Measurements from ENCODE around the gene RNH1. TPM values are rescaled to one million over a fixed set of nuclear protein-coding genes. Genes with fewer than 3 reads are reported as not detected.

The RNH1 gene
- 92.2 TPM for total RNA-seq

DNA sequence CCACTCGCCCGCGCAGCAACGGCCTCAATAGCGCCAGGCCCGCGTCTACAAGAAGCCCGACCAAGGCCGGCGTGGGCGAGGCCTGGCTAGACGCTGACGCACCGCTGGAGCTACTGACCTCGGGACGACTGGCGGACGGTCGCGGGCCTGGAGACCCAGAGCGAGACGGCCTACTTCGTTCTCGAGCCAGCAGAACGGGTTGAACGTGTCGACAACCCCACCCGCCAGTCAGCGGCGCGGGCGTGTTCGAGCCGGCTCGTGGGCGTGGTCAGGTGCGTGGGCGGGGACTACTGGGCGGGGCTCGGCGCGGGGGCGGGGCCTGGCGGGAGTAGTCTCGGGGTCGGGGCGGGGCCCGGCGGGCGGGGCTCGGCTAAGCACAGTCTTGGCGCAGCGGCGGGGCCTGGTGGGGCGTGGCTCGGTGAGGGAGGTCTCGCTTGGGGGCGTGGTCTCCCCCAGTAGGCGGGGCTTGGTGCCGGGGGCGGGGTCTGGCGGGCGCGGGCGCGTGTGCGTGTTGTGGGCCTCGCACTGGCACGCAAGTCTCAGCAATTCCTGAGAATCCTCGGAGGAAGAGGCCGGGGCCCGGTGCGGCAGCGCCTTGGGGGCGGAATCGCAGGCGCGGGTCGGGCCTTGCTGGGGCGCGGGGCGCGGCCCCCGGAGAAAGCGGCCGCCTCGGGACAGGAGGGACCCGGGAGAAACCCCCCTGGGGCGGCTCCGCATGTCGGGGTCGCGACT is at the start of gene RNH1:
RNH1 (minus strand) TSS at position 248 of the 732 bp plus-strand sequence. CDS start 5,080 bp downstream, outside the sequence.
- Histone ChIP-seq H3K27me3 (ENCODE audit: insufficient read depth, low read length) (no peaks in the 10 kb centered on the region), H3K4me3 (ENCODE audit: low read length) (peak within 1 kb of the TSS; percentile 90), H3K4me1 (ENCODE audit: insufficient read depth, low read length) (peaks cover 46% of the 10 kb centered on the region), H3K9me3 (ENCODE audit: low read depth, low read length) (no peaks in the 10 kb centered on the region)

DNA sequence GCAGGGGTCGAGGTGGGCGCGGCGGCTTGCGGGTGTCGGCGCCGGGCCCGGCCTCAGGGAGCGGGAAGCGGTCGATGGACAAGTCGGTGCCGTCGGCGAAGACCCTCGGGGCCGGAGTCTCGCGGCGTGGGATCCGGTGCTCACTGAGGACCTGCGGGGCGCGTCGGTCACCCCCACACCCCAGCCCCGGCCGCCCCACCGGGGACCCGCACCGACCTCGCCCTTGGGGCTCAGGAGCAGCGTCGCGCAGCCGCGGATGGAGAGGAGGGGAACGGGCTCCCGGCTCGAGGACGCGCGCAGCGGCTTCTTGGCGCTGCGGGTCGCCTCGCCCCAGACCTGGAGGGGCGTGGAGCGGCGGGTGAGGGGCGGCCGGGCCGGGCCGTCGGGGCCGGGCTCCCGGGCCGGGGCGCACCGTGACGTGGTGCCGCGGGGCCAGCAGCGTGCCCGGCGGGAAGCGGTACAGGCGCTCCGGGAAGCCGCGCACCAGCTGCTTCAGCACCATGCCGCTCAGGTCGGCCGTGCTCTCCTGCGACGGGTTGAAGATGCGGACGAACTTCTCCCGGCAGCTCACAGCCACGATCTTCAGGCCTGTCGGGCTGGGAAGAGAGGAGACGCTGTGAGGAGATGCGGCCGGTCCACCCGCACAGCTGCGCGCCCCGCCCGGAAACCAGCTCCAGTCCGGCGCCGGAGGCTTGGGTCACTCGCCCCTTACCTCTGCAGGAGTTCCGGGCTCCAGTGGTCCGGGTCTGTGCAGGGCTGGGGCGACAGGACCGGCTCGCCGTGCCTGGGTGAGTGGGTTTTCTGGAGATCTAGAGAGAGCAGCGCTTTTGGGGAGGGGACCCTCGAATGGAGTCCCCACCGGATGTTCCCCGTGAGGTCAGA is 49.0 kb upstream of the RNH1 start:
- Histone ChIP-seq H3K4me1 (ENCODE audit: insufficient read depth, low read length) (peaks cover 15% of the 10 kb centered on the region), H3K27me3 (ENCODE audit: insufficient read depth, low read length) (peaks cover 8% of the 10 kb centered on the region), H3K4me3 (ENCODE audit: low read length) (no peak overlapping the region), H3K9me3 (ENCODE audit: low read depth, low read length) (no peaks in the 10 kb centered on the region)

DNA sequence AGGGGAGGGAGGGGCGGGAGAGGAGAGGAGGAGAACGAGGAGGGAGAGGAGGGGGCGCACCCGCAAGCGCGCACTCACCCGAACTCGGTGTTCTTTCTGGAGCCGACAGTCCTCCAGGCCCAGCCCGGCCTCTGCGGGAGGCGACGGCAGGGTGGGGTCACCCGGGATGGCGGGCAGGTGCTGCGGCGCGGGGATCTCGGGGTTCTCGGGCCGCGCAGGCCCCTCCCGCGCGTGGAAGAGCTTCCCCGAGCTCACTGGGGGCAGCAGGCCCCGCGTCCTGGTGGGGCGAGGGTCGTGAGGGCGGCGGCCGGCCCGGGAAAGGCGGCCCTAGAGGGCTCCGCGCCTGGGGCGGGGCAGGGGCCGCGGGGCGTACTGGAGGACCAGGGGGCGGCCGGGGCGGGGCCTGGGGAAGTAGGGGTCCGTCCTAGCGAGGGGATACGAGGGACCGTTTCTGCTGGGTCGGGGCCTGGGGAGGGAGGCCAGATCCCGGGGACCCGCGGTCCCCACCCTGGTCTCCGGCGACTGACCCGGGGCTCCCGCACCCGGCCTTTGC is 48.3 kb upstream of the RNH1 start:
- Histone ChIP-seq H3K9me3 (ENCODE audit: low read depth, low read length) (no peaks in the 10 kb centered on the region), H3K27me3 (ENCODE audit: insufficient read depth, low read length) (peaks cover 8% of the 10 kb centered on the region)

DNA sequence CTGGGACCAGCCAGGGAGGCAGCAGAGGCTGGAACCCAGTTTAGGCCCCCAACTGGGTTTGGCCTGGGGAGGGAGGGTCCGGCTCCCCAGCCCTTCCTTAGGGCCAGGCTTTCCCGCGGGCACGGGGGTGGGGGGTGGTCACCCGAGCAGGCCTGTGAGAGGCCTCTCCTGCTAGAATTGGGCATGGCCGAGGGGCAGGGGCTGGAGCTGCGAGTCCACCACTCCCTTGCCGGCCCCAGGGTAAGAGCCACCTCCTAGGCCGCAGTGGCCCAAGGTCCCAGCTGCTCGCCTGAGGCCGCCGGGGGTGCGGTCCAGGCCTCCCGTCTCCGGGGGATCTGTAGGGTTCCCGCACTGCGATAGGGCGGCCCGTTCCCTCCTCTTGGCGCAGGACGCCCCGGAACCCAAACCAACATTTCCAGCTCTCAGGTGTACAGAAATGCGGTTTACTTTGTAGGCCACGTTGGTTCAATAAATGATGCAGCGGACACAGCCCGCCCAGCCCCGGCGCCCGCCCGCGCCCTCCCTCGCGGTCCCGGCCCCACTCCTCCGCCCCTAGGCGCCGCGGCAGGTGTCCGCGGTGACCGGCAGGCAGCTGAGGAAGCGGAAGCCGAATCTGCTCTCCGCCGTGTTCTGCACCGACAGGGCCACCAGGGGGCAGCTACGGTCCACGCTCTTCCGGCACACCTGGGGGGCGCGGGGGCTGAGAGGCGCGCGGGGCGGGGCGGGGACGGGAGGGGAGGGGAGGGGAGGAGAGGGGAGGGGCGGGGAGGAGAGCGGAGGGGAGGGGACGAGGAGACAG is 47.6 kb upstream of the RNH1 start:
- Histone ChIP-seq H3K27me3 (ENCODE audit: insufficient read depth, low read length) (peaks cover 8% of the 10 kb centered on the region), H3K4me3 (ENCODE audit: low read length) (no peak overlapping the region)

More for the DNA sequence above, 48.3 kb upstream of the RNH1 start:
- peaks cover 14% of the 10 kb centered on the region for H3K4me1 ChIP-seq (ENCODE audit: insufficient read depth, low read length)
- no peak overlapping the region for H3K4me3 ChIP-seq (ENCODE audit: low read length)

DNA sequence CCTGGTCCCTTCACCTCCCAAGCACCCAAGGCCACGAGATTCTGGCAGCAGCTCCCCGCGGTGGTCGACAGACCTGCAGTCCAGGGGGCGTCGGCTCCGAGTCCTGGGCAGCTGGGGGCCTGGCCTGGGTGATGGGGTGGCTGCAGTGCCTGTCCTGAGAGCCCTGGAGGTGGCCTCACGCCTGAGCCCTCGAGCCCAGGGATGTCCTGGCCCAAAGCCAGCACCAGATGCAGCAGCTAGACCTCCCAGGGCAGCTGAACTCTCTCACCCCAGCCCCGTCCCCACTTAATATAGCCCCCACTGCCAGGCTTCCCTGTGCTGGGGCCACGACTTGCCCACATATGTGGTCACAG is 46.9 kb upstream of the RNH1 start:
- Histone ChIP-seq H3K27me3 (ENCODE audit: insufficient read depth, low read length) (peaks cover 8% of the 10 kb centered on the region), H3K4me1 (ENCODE audit: insufficient read depth, low read length) (peaks cover 7% of the 10 kb centered on the region)

More for the DNA sequence above, 47.6 kb upstream of the RNH1 start:
- Histone ChIP-seq H3K4me1 (ENCODE audit: insufficient read depth, low read length) (peaks cover 7% of the 10 kb centered on the region), H3K9me3 (ENCODE audit: low read depth, low read length) (no peaks in the 10 kb centered on the region)

GRCh38 chr11:553083-553987 is 46.3 kb upstream of the RNH1 start:
- H3K4me1 ChIP-seq (ENCODE audit: insufficient read depth, low read length) = peaks cover 7% of the 10 kb centered on the region
- H3K4me3 ChIP-seq (ENCODE audit: low read length) = no peak overlapping the region
- H3K27me3 ChIP-seq (ENCODE audit: insufficient read depth, low read length) = peaks cover 8% of the 10 kb centered on the region
- no peaks in the 10 kb centered on the region for H3K9me3 ChIP-seq (ENCODE audit: low read depth, low read length)

More for the DNA sequence above, 46.9 kb upstream of the RNH1 start:
- Histone ChIP-seq H3K9me3 (ENCODE audit: low read depth, low read length) (no peaks in the 10 kb centered on the region), H3K4me3 (ENCODE audit: low read length) (no peak overlapping the region)

DNA sequence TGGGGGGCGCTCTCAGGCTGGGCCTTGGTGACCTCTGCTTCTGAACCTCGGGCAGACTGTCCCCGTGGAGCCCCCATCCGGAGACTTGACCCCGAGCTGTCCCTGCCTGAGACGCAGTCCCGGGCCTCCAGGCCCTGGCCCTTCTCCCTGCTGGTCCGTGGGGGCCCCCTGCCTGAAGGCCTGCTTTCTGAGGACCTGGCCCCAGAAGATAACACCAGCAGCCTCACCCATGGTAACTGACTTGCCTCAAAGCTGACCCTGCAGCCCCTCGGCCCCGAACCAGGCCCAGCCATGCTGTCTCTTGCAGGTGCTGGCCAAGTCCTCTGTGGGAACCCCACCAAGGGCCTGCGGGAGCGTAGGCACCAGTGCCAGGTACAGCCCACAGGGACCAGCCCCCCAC is 44.6 kb upstream of the RNH1 start:
- no peak overlapping the region for H3K4me3 ChIP-seq (ENCODE audit: low read length)
- H3K9me3 ChIP-seq (ENCODE audit: low read depth, low read length) = no peaks in the 10 kb centered on the region
- H3K4me1 ChIP-seq (ENCODE audit: insufficient read depth, low read length) = peaks cover 7% of the 10 kb centered on the region
- peaks cover 3% of the 10 kb centered on the region for H3K27me3 ChIP-seq (ENCODE audit: insufficient read depth, low read length)

GRCh38 chr11:551131-551530 is 44.1 kb upstream of the RNH1 start:
- H3K9me3 ChIP-seq (ENCODE audit: low read depth, low read length) = no peaks in the 10 kb centered on the region
- no peaks in the 10 kb centered on the region for H3K27me3 ChIP-seq (ENCODE audit: insufficient read depth, low read length)
- H3K4me1 ChIP-seq (ENCODE audit: insufficient read depth, low read length) = peaks cover 7% of the 10 kb centered on the region
- no peak overlapping the region for H3K4me3 ChIP-seq (ENCODE audit: low read length)

DNA sequence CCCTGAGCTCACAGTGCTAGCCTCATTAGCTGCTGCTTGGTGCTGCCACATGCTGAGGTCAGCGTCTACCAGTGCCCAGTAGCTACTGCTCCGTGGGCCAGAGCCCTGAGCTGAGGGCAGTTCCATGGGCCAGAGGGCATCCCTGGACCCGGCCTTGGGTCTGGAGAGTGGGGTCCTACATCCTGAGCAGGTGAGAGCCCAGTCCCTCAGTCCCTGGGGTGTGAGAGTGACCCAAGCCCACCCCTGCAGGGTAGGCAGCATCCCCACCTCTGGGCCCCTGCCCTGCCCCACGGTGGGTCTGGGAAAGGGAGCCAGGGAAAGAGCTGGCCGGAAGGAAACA is 43.7 kb upstream of the RNH1 start:
- H3K4me3 ChIP-seq (ENCODE audit: low read length) = no peak overlapping the region
- H3K9me3 ChIP-seq (ENCODE audit: low read depth, low read length) = no peaks in the 10 kb centered on the region
- H3K4me1 ChIP-seq (ENCODE audit: insufficient read depth, low read length) = peaks cover 7% of the 10 kb centered on the region
- no peaks in the 10 kb centered on the region for H3K27me3 ChIP-seq (ENCODE audit: insufficient read depth, low read length)

DNA sequence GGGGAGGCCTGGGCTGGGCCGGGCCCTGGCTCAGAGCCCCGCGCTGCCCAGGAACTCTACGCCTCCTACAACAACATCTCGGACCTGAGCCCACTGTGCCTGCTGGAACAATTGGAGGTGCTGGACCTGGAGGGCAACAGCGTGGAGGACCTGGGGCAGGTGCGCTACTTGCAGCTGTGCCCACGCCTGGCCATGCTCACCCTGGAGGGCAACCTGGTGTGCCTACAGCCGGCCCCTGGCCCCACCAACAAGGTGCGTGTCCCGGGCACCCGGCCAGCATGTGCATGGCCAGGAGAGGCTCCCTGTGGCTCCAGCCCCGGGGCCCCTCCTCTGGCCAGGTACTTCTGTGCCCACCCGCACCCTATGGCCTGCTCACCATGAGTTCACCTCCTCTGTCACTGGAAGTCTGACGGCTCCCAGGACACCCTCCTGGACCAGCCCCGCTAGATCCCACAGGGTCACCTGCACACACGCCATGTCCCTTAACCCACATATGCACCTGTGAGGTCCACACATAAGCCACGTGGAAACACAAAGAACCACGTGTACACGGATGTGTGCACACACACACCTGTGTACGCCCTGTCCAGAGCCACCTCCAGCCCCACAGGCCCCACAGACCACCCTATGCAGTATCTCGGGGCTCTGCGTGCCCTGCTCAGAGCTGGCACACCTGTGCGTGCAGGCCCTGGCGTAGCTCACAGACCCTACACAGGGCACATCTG is 43.1 kb upstream of the RNH1 start:
- Histone ChIP-seq H3K27me3 (ENCODE audit: insufficient read depth, low read length) (no peaks in the 10 kb centered on the region), H3K4me1 (ENCODE audit: insufficient read depth, low read length) (peaks cover 7% of the 10 kb centered on the region), H3K9me3 (ENCODE audit: low read depth, low read length) (no peaks in the 10 kb centered on the region), H3K4me3 (ENCODE audit: low read length) (no peak overlapping the region)

- Histone ChIP-seq H3K4me1 (ENCODE audit: insufficient read depth, low read length) (no peaks in the 10 kb centered on the region), H3K4me3 (ENCODE audit: low read length) (no peak overlapping the region)
Measured at GRCh38 chr11:548700-549603, 41.9 kb upstream of the RNH1 start.

DNA sequence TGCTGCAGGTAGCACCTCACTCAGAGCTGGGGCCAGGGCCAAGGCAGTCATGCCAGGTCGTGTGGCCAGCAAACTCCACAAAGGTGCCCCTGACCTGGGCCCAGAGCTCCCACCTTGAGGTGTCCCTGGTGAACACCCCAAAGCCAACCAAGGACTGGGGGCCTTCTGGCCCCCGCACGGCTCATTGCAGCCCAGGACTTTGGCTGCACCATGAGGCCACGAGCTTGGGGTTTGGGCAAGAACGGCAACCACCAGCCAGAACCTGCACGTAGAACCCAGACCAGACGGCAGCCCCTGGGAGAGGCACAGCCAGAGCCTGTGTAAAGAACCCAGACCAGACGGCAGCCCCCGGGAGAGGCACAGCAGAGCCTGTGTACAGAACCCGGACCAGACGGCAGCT is 38.1 kb upstream of the RNH1 start:
- Histone ChIP-seq H3K4me1 (ENCODE audit: insufficient read depth, low read length) (no peaks in the 10 kb centered on the region), H3K4me3 (ENCODE audit: low read length) (no peak overlapping the region), H3K27me3 (ENCODE audit: insufficient read depth, low read length) (no peaks in the 10 kb centered on the region), H3K9me3 (ENCODE audit: low read depth, low read length) (no peaks in the 10 kb centered on the region)

More at GRCh38 chr11:548700-549603, 41.9 kb upstream of the RNH1 start:
- Histone ChIP-seq H3K9me3 (ENCODE audit: low read depth, low read length) (no peaks in the 10 kb centered on the region), H3K27me3 (ENCODE audit: insufficient read depth, low read length) (no peaks in the 10 kb centered on the region)

GRCh38 chr11:544817-545166 is 37.8 kb upstream of the RNH1 start:
- Histone ChIP-seq H3K9me3 (ENCODE audit: low read depth, low read length) (no peaks in the 10 kb centered on the region), H3K4me1 (ENCODE audit: insufficient read depth, low read length) (no peaks in the 10 kb centered on the region), H3K4me3 (ENCODE audit: low read length) (no peak overlapping the region), H3K27me3 (ENCODE audit: insufficient read depth, low read length) (no peaks in the 10 kb centered on the region)

Measured in mononuclear cell (primary cell).